Mucosa of descending colon (tissue), 3 donors: ENCODE data around the gene UGT1A10. TPM values are rescaled to one million over a fixed set of nuclear protein-coding genes. Genes with fewer than 3 reads are reported as not detected.

Experiments used
- ATAC-seq: fragments of 200-7000 bp; cut with Tn5 transposase; one replicate; pipeline ENCODE4 v1.9.1; 2020; ENCODE audit warnings: mild to moderate bottlenecking, moderate library complexity
- DNase-seq, 3 donors: peaks; one replicate each; pipeline ENCODE4 v3.0.0-alpha.2; 2020
- H3K36me3 ChIP-seq: fragments of 200-600 bp; one replicate; pipeline ENCODE4 v1.8.0; 2021; ENCODE audit warnings: low read depth, mild to moderate bottlenecking
- H3K4me1 ChIP-seq: fragments of 200-600 bp; one replicate; pipeline ENCODE4 v1.8.0; 2021; ENCODE audit warnings: low read depth, mild to moderate bottlenecking
- H3K4me3 ChIP-seq: fragments of 200-600 bp; one replicate; pipeline ENCODE4 v1.8.0; 2021; ENCODE audit warnings: mild to moderate bottlenecking
- H3K9me3 ChIP-seq: fragments of 200-600 bp; one replicate; pipeline ENCODE4 v1.8.0; 2021; ENCODE audit warnings: mild to moderate bottlenecking
- CTCF ChIP-seq: fragments of 200-600 bp; IDR thresholded peaks from one replicate; pipeline ENCODE4 v1.8.0; 2022; ENCODE audit warnings: antibody characterized with exemption, mild to moderate bottlenecking
- intact Hi-C, 2 donors: fragments of 100-400 bp; cut with DNase I in 1 of 2; cut with micrococcal nuclease in 1 of 2; formaldehyde crosslinking; loops; one replicate each; pipeline versions ENCODE4 v1.11.0 to v1.11.1; 2022; cut with DNase I, micrococcal nuclease
- total RNA-seq, 3 donors: library from RNA; stranded (reverse); fragmentation: NEBNext Ultra II Directional in 2 of 3; extraction: Animal tissue kit (Norgen Biotek cat#: 25700) in 2 of 3; gene quantifications; one replicate each; pipeline versions ENCODE4 v1.2.1 to v1.2.4, GENCODE V29; 2021 to 2023
- donor health status: DM: no; HTN: no; CAD: no; lungs with moderate emphysema.
- donor health status: DM: no; HTN: no; CAD: no.
- donor health status: DM: no; HTN: yes; CAD: no.

The UGT1A10 gene
- total RNA-seq, 3 donors from 2014 or later = 42.0 to 116 (median 43.9) TPM

GRCh38 chr2:233769260-233769659 lies 133.0 kb downstream of the UGT1A10 start:
- no peak for ATAC-seq
- H3K36me3 ChIP-seq = no peaks in the 10 kb centered on the region
- intact Hi-C loops = no loop called here
- no peaks in the 10 kb centered on the region for H3K9me3 ChIP-seq
- TF ChIP-seq CTCF = no peak
- no peak for DNase-seq
- H3K4me3 ChIP-seq = no peak overlapping the region
- peaks cover 3% of the 10 kb centered on the region for H3K4me1 ChIP-seq

GRCh38 chr2:233772153-233772552 lies 135.9 kb downstream of the UGT1A10 start:
- H3K9me3 ChIP-seq = peaks cover 2% of the 10 kb centered on the region
- H3K36me3 ChIP-seq = no peaks in the 10 kb centered on the region
- no peaks in the 10 kb centered on the region for H3K4me1 ChIP-seq
- no peak for TF ChIP-seq CTCF
- no peak for DNase-seq
- intact Hi-C loops = no loop called here
- no peak overlapping the region for H3K4me3 ChIP-seq
- ATAC-seq = no peak

- intact Hi-C loops = no loop called here
- no peaks in the 10 kb centered on the region for H3K4me1 ChIP-seq
- ATAC-seq = no peak
Measured at GRCh38 chr2:233772583-233772982, 136.3 kb downstream of the UGT1A10 start.

GRCh38 chr2:233773854-233774253 lies 137.6 kb downstream of the UGT1A10 start:
- no peak for DNase-seq
- no peaks in the 10 kb centered on the region for H3K36me3 ChIP-seq
- no peak for ATAC-seq
- intact Hi-C loops = no loop called here
- H3K4me3 ChIP-seq = no peak overlapping the region
- TF ChIP-seq CTCF = no peak
- H3K4me1 ChIP-seq = no peaks in the 10 kb centered on the region
- H3K9me3 ChIP-seq = peaks cover 2% of the 10 kb centered on the region

More at GRCh38 chr2:233772583-233772982, 136.3 kb downstream of the UGT1A10 start:
- Histone ChIP-seq H3K9me3 (peaks cover 2% of the 10 kb centered on the region), H3K4me3 (no peak overlapping the region), H3K36me3 (no peaks in the 10 kb centered on the region)
- no peak for TF ChIP-seq CTCF
- DNase-seq = no peak

- Histone ChIP-seq H3K4me3 (no peak overlapping the region), H3K9me3 (peaks cover 2% of the 10 kb centered on the region), H3K4me1 (no peaks in the 10 kb centered on the region), H3K36me3 (no peaks in the 10 kb centered on the region)
- intact Hi-C loops = no loop called here
- ATAC-seq (no peak), DNase-seq (no peak)
- TF ChIP-seq CTCF = no peak
Measured at GRCh38 chr2:233775414-233775813, 139.2 kb downstream of the UGT1A10 start.

- no peak within 1 kb of the TSS for H3K4me3 ChIP-seq
- no peaks in the 10 kb centered on the region for H3K36me3 ChIP-seq
- no peak for DNase-seq
- no peaks in the 10 kb centered on the region for H3K4me1 ChIP-seq
- H3K9me3 ChIP-seq = peaks cover 2% of the 10 kb centered on the region
- TF ChIP-seq CTCF = no peak
- intact Hi-C loops = no loop called here
- ATAC-seq = no peak
Measured at GRCh38 chr2:233778030-233778429, 141.8 kb downstream of the UGT1A10 start, which contains the start of gene MROH2A. Gene MROH2A, plus strand, starts transcription at chr2:233778330. Its CDS starts 1,029 bp downstream, at chr2:233779359.
